Mononuclear cell (primary cell): Measurements from ENCODE around the gene LRP1B. TPM values are rescaled to one million over a fixed set of nuclear protein-coding genes. Genes with fewer than 3 reads are reported as not detected.
"Not testable (repeated sequence)": the region's sequence is repeated elsewhere in the genome, so short reads cannot be mapped to it uniquely, and the experiment has no call there.

Experiments used
- H3K27me3 ChIP-seq: 2 replicates; pipeline ENCODE4 v1.6.0; 2011; ENCODE audit warnings: low read length, control low read depth; ENCODE audit not compliant: insufficient read depth
- H3K4me1 ChIP-seq: 2 replicates; pipeline ENCODE4 v1.5.1; 2011; ENCODE audit warnings: mild to moderate bottlenecking, low read length, control low read depth; ENCODE audit not compliant: insufficient read depth
- H3K4me3 ChIP-seq: 2 replicates; pipeline ENCODE4 v1.5.1; 2011; ENCODE audit warnings: mild to moderate bottlenecking, low read length, moderate library complexity
- H3K9me3 ChIP-seq: 2 replicates; pipeline ENCODE4 v1.5.1; 2011; ENCODE audit warnings: low read depth, mild to moderate bottlenecking, control low read depth, low read length
- total RNA-seq: library from RNA; depleted of rRNA; stranded (reverse); fragments of >200 nt; gene quantifications from one replicate; pipeline ENCODE4 v1.2.3, GENCODE V29; 2012

The LRP1B gene
- total RNA-seq, 1 donor: under 0.01 TPM

DNA sequence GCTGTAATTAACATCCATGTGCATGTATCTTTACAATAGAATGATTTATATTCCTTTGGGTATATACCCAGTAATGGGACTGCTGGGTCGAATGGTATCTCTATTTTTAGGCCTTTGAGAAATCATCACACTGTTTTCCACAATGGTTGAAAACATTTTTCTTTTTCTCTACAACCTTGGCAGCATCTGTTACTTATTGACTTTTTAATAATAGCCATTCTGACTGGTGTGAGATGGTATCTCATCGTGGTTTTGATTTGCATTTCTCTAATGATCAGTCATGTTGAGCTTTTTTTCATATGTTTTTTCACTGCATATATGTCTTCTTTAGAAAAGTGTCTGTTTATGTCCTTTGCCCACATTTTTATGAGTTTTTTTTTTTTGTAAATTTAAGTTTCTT lies 1586.0 kb downstream of the LRP1B start:
- H3K4me3 ChIP-seq, H3K4me1 ChIP-seq, H3K9me3 ChIP-seq, H3K27me3 ChIP-seq: not testable (repeated sequence)

DNA sequence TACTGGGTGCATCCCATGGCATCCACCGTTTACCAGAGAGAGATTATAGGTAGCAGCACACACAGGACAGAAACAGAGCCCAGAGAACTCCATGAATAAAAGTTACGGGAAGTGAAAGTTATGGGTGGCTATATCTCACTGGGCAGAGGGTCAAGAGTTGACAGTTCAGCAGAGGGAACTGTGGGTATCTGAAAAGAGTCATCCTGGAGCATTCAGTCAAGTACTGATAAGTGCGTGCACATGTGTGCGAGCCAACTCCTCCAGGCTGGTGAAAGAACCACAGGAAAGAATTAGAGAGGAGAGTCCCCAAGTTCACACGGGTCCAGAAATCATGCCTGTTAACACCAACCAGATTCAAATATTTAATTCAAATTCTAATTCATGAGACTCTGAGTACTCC lies 1588.2 kb downstream of the LRP1B start:
- Histone ChIP-seq H3K9me3 (no peaks in the 10 kb centered on the region), H3K27me3 (no peaks in the 10 kb centered on the region), H3K4me3 (no peak overlapping the region), H3K4me1 (no peaks in the 10 kb centered on the region)

DNA sequence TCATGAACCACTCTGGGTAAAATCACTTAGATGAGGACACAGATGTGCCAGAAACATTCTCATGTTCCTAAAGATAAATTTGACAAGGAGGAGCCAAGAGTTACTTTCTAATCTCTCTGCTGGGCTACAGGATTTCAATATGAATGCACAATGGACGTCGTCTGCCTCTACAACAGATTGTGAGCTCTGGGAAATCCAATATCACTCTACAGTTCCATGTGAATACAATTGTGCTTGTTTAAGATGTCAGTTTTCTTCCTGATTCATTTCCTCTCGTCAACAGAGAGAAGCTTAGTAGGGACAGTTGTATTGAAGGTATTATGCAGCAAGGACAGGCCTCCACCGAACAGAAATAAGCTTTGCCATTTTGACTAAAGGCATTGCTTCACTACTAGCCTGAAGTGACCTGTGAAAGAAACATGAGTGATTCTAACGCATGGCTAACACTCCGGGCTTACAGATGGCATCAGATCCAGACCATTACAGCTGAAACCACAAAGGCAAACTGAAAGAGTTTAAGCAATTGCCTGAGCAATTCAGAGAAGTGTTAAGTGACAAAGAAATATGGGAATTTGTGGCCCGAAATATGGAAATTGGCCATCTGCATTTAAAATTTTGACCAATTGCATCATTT lies 1591.5 kb downstream of the LRP1B start:
- no peak overlapping the region for H3K4me3 ChIP-seq
- no peaks in the 10 kb centered on the region for H3K9me3 ChIP-seq
- H3K4me1 ChIP-seq: no peaks in the 10 kb centered on the region
- no peaks in the 10 kb centered on the region for H3K27me3 ChIP-seq

DNA sequence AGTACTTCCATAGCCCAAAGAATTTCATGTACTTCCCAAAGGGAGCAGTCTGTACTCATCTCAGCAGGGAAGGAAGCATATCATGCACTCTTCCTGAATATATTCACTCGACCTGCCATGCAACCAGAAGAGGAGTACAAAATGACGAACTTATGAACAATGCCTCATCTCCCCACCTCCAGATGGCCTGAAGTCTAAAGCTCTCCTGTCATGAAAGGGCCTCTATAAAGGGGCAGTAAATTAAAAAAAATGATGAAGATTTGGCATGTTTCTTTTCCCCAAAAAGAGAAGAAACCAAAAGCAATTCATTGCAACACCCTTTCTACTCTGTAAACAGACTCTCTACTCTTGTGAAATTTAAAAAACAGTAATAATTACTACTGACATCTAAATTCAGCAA lies 1601.1 kb downstream of the LRP1B start:
- H3K9me3 ChIP-seq: peaks cover 5% of the 10 kb centered on the region
- H3K4me3 ChIP-seq: no peak overlapping the region
- H3K27me3 ChIP-seq: no peaks in the 10 kb centered on the region
- H3K4me1 ChIP-seq: no peaks in the 10 kb centered on the region

DNA sequence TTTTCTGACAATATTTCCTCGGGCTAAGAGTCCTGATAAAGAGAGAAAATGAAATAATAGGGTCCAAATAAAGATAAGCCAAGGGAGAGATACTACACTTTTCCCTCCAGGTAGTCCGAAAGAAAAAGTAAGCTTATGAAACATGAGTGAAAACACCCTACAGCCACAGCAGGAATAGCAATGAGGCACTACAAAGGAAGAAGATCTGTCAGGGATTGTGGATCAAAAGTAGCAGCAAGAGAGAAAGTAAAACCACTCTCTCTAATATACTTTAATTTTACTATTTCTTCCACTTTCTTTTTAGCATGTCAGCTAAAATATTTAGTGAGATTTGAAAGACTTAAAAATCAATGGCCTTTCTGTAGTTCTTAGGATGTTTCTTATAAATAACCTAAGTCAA lies 1601.8 kb downstream of the LRP1B start:
- Histone ChIP-seq H3K4me1 (no peaks in the 10 kb centered on the region), H3K27me3 (no peaks in the 10 kb centered on the region), H3K9me3 (peaks cover 5% of the 10 kb centered on the region), H3K4me3 (no peak overlapping the region)

DNA sequence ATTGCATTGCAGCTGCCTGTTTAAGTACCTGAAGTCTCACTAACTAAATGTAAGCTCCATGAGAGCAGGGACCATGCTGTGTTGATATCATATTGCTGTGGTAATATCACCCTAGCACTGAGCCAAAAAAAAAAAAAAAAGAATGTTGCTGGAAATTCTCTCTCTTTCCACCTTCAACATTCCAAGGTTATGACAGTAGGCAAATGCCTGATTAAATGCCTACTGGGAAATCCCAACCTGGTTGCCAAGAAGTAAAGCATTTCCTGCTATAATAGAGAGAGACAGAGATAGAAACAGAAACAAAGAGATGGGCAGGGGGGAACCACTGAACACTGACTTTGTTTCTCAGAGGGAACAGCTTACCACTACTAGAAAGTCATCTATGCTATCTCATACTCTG lies 1604.2 kb downstream of the LRP1B start:
- H3K9me3 ChIP-seq: no peaks in the 10 kb centered on the region
- H3K4me1 ChIP-seq: no peaks in the 10 kb centered on the region
- no peaks in the 10 kb centered on the region for H3K27me3 ChIP-seq
- H3K4me3 ChIP-seq: no peak overlapping the region

DNA sequence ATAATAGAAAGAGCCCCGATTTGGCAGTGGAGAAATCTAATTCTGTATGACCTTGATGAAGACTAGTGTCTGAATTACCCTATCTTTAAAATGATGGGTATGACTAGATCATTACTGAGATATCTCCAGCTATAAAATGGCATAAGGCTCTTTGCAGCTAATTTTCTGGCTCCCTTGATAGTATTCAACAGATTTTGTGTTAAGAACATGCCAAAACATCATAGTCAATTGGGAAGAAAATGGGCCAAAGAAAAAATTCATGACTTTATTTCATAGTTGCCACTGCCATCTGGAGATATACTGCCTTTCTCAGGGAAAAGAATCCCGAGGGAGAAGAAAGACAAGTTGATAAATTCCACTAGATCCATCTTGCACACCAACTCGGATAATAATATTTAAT lies 1618.7 kb downstream of the LRP1B start:
- Histone ChIP-seq H3K4me3 (no peak overlapping the region), H3K4me1 (no peaks in the 10 kb centered on the region), H3K27me3 (no peaks in the 10 kb centered on the region)

DNA sequence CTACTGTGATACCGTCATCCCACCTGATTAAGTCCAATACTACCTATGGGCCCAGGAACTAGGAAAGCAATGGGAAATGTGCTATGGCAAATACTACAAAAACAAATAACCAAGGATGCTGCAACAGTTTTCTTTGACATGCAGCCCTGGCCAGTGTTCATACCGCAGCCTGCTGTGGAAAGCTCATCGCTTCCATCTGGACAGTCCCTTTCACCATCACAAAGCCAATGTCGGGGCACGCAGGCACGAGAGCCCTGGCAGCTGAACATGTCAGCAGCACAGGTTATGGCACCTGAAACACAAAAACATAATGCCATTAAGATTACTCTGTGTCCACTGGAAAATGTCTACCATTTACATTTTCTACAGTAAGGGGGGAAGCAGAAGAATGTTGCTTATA lies 1621.1 kb downstream of the LRP1B start:
- Histone ChIP-seq H3K4me3 (no peak overlapping the region), H3K27me3 (no peaks in the 10 kb centered on the region), H3K4me1 (no peaks in the 10 kb centered on the region), H3K9me3 (no peaks in the 10 kb centered on the region)

More for the DNA sequence above, 1618.7 kb downstream of the LRP1B start:
- no peaks in the 10 kb centered on the region for H3K9me3 ChIP-seq

DNA sequence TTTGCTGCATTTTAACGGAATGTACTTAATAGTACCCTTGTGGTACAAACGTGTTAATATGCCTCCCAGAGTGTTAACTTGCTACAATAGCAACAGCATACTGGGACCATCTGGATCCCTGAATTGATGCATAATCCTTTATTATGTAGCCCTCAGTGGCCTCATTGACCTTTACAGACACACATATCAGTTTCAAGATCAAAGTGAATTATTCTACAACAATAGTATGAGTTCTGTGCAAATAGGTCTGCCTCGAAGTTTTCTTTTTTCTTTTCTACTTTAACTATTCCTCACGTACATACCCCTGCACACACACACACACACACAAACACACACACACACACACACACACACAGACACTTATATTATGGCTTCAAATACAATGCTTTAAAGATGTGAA lies 1622.1 kb downstream of the LRP1B start:
- no peaks in the 10 kb centered on the region for H3K4me1 ChIP-seq
- no peaks in the 10 kb centered on the region for H3K27me3 ChIP-seq
- no peak overlapping the region for H3K4me3 ChIP-seq
- no peaks in the 10 kb centered on the region for H3K9me3 ChIP-seq

DNA sequence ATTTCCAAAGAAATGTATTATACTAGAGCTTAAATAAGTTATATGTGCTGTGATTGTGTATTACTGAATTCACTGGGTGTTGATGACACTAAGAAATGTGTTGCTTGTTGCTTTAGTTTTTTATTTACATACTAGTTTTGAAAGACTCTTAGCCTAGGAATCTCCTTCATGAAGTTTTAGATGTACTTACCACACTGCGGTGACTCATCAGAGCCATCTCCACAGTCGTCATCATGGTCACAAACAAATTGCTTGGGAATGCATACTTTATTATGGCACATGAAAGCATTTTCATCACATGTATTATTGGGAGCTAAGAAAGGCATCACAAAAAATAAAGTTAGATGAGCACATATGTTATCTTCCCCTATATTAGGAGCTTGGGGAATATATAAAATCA lies 1624.2 kb downstream of the LRP1B start:
- Histone ChIP-seq H3K4me1 (no peaks in the 10 kb centered on the region), H3K9me3 (no peaks in the 10 kb centered on the region), H3K27me3 (no peaks in the 10 kb centered on the region), H3K4me3 (no peak overlapping the region)

DNA sequence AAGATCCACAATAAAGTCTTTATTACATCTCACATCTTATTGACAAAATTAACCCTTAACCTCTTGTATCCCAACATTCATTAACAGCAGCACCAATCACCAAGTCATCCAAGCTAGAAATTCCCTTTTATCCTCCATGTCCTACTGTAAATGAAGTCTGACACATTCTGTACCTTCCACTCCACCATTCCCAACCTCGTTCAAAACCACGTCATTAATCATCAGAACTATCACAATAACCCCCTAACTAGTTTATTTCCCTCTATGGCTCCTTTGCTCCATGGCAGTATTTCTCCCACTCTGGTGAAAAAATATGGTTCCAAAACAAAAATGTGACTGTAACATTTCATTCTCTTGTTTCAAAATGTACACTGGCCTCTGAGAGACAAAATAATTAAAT lies 1626.2 kb downstream of the LRP1B start:
- H3K9me3 ChIP-seq: no peaks in the 10 kb centered on the region
- H3K27me3 ChIP-seq: no peaks in the 10 kb centered on the region
- no peak overlapping the region for H3K4me3 ChIP-seq
- no peaks in the 10 kb centered on the region for H3K4me1 ChIP-seq

DNA sequence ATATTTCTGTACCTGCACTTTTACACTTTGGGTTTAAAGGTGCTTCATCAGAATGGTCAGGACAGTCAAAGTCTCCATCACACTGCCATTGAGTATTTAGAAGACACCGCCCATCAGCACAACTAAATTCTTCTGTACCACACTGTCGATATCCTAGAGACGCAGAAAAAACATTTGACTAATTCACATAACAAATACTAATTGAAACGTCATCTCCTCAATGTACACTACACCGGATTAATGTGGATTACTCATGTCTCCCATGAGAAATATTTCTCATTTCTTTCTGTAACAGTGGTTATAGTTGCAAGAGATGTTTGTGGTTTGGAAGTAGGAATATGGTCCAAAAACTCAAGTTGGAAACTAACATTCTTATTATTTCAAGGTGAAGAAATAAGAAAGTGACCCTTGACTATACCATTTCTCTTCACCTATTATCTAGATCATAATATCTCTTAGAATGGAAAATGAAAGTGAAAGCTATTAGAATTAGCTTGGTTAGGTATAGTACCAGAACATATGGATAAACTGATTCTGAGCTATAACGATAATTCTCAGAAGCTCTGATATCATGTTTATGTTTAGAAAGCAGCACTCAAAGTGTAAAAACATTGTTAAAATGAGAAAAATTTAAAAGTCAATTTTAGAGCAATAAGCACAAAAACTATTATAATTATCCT lies 1627.7 kb downstream of the LRP1B start:
- Histone ChIP-seq H3K4me3 (no peak overlapping the region), H3K4me1 (no peaks in the 10 kb centered on the region), H3K27me3 (no peaks in the 10 kb centered on the region), H3K9me3 (no peaks in the 10 kb centered on the region)

DNA sequence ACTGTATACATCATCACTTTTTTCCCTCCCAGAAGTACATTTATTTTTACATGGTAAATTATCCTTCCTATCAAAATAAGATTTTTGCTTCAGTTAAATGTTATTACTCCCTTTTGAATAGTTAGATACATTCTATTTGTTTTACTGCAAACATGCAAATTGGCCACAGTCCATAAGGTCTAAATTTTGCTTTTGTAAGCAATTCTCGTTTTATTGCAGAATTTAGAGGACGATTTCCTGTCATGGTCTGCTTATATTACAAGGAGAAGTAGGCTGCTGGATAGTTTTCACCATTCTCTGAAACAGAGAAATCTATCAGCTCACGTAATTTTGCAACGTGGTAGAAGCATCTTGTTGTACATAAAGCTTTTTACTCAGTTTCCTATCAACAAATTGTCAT lies 1632.5 kb downstream of the LRP1B start:
- Histone ChIP-seq H3K9me3 (no peaks in the 10 kb centered on the region), H3K4me1 (no peaks in the 10 kb centered on the region), H3K27me3 (no peaks in the 10 kb centered on the region), H3K4me3 (no peak overlapping the region)

DNA sequence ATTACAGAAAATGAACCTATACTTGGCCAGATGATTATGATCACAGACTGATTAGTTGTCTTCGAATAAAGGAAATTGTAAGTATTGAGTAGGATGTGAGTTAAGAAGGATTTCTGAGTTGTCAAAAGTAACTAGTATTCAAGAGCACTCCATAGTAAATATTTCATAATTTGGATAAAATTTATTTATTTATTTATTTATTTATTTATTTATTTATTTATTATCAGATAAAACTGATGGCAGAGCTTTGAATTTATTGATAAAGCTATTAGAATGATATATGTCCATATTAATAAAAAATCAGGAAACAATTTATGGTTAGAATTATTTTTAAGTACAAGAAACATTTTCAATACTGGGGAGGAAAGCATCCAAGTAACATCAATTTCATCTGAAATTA lies 1634.1 kb downstream of the LRP1B start:
- no peak overlapping the region for H3K4me3 ChIP-seq
- no peaks in the 10 kb centered on the region for H3K9me3 ChIP-seq
- H3K27me3 ChIP-seq: no peaks in the 10 kb centered on the region
- no peaks in the 10 kb centered on the region for H3K4me1 ChIP-seq

DNA sequence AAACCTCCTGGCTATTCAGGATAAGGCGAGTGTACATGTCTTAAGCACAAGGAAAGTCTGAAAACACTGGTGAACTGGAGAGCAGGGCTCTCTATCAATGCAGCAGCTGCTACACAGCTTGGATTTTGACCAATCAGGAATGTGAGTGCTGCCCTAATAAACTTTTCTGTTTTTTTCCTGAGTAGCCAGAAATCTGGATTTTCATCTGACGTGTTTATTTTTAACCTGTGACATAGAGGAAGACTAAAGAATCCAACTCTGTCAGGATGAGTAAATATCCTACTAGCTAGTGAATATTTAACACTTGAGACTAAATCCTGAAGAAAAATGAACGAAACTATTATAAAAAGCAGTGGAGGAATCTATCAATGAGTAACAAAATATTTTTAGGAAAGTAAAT lies 1638.9 kb downstream of the LRP1B start:
- H3K9me3 ChIP-seq: no peaks in the 10 kb centered on the region
- no peak overlapping the region for H3K4me3 ChIP-seq
- no peaks in the 10 kb centered on the region for H3K4me1 ChIP-seq

DNA sequence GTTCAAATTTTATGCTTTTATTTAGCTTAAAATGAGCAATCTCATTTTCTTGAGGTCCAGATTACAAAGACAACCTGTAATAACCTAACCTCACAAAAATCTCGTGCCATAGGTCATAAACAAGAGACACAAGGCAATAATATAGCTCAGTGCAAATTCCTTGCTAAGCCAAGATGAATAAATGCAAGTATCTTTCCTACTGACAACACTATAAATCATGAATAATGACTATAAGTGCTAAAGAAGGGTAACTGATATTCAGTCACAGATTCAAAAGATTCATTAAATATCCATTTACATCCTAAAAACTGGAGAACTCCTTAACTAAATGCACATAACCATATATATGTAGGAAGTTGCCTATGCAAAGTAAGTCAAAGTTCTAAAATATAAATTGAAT lies 1641.6 kb downstream of the LRP1B start:
- Histone ChIP-seq H3K4me1 (no peaks in the 10 kb centered on the region), H3K27me3 (no peaks in the 10 kb centered on the region), H3K9me3 (no peaks in the 10 kb centered on the region), H3K4me3 (no peak overlapping the region)

More for the DNA sequence above, 1638.9 kb downstream of the LRP1B start:
- no peaks in the 10 kb centered on the region for H3K27me3 ChIP-seq
